SK-N-SH (cell line): ENCODE results near the gene LCMT1. TPM values are rescaled to one million over a fixed set of nuclear protein-coding genes. Genes with fewer than 3 reads are reported as not detected.

Experiments used
- CTCF ChIA-PET: fragments of 300-600, 350-600 bp; formaldehyde crosslinking; extraction: SDS; loops from one replicate; lab custom pipeline; 2021; lab: Yijun Ruan, JAX
- POLR2A ChIA-PET: fragments of 350-600 bp; sonication (Branson Sonifier 250); formaldehyde crosslinking; extraction: SDS; loops from one replicate; lab custom pipeline; 2020; ENCODE audit warnings: antibody characterized with exemption, inconsistent platforms; lab: Yijun Ruan, JAX
- DNase-seq: peaks from one replicate; pipeline ENCODE4 v3.0.0; 2012
- H2AFZ ChIP-seq: fragments of 200-600 bp; sonication (generic); 2 replicates; pipeline ENCODE4 v1.8.1; 2016; ENCODE audit warnings: antibody characterized with exemption, mild to moderate bottlenecking, low read depth
- H3F3A ChIP-seq: fragments of 200-600 bp; sonication (generic); replicated peaks from 2 replicates; pipeline ENCODE3; 2016; ENCODE audit warnings: antibody characterized with exemption, mild to moderate bottlenecking; ENCODE audit not compliant: insufficient read depth
- H3K27ac ChIP-seq, 2 experiments: fragments of 200-500 bp in 1 of 2; fragments of 200-600 bp in 1 of 2; sonication (Bioruptor generic) in 1 of 2; sonication (generic), shearing (Covaris generic) in 1 of 2; 2 replicates each; pipeline versions ENCODE4 v1.5.1 to v1.6.1; 2014 to 2016; ENCODE audit warnings: low read depth in 2 of 2, inconsistent platforms in 1 of 2, low read length in 1 of 2, mild to moderate bottlenecking in 1 of 2, mixed read lengths in 1 of 2
- H3K27me3 ChIP-seq: fragments of 200-600 bp; sonication (generic), shearing (Covaris generic); 2 replicates; pipeline ENCODE4 v1.6.1; 2016; ENCODE audit warnings: mixed run types; ENCODE audit not compliant: insufficient read depth
- H3K36me3 ChIP-seq, 2 experiments: fragments of 200-500 bp in 1 of 2; fragments of 200-600 bp in 1 of 2; sonication (Bioruptor generic) in 1 of 2; sonication (generic) in 1 of 2; replicated peaks in 1 of 2; 2 replicates each; pipeline versions ENCODE3 to v1.5.1; 2014 to 2016; ENCODE audit warnings: low read length in 1 of 2, mild to moderate bottlenecking in 1 of 2; ENCODE audit not compliant: insufficient read depth in 2 of 2, control insufficient read depth in 1 of 2
- H3K4me1 ChIP-seq, 2 experiments: fragments of 200-500 bp in 1 of 2; fragments of 200-600 bp in 1 of 2; sonication (Bioruptor generic) in 1 of 2; sonication (generic), shearing (Covaris generic) in 1 of 2; 2 replicates each; pipeline versions ENCODE4 v1.5.1 to v1.6.1; 2014 to 2016; ENCODE audit warnings: low read depth in 1 of 2, low read length in 1 of 2, mixed run types in 1 of 2; ENCODE audit not compliant: insufficient read depth in 2 of 2, control insufficient read depth in 1 of 2
- H3K4me2 ChIP-seq: fragments of 200-600 bp; sonication (generic), shearing (Covaris generic); 2 replicates; pipeline ENCODE4 v1.6.1; 2017; ENCODE audit warnings: mixed run types
- H3K4me3 ChIP-seq, 2 experiments: fragments of 200-500 bp in 1 of 2; fragments of 200-600 bp in 1 of 2; sonication (Bioruptor generic) in 1 of 2; sonication (generic), shearing (Covaris generic) in 1 of 2; 2 replicates each; pipeline versions ENCODE4 v1.5.1 to v1.8.1; 2014 to 2016; ENCODE audit warnings: low read depth in 2 of 2, inconsistent platforms in 1 of 2, low read length in 1 of 2, mild to moderate bottlenecking in 1 of 2, mixed read lengths in 1 of 2, moderate library complexity in 1 of 2
- H3K79me2 ChIP-seq: fragments of 200-600 bp; sonication (generic); 2 replicates; pipeline ENCODE4 v1.8.1; 2017; ENCODE audit warnings: mild to moderate bottlenecking; ENCODE audit not compliant: insufficient read depth
- H3K9ac ChIP-seq: fragments of 200-600 bp; sonication (generic); 2 replicates; pipeline ENCODE4 v1.6.1; 2017; ENCODE audit warnings: mixed run types
- H3K9me2 ChIP-seq: fragments of 200-600 bp; sonication (generic); 2 replicates; pipeline ENCODE4 v1.6.1; 2017; ENCODE audit warnings: mixed run types
- H3K9me3 ChIP-seq: fragments of 200-600 bp; sonication (generic); 2 replicates; pipeline ENCODE4 v1.6.1; 2017; ENCODE audit warnings: mixed run types, mild to moderate bottlenecking, moderate library complexity
- H4K20me1 ChIP-seq: fragments of 200-600 bp; sonication (generic); 2 replicates; pipeline ENCODE4 v1.6.1; 2017; ENCODE audit warnings: mild to moderate bottlenecking, mixed run types; ENCODE audit not compliant: insufficient read depth
- ELF1 ChIP-seq: IDR thresholded peaks from 2 replicates; pipeline ENCODE4 v1.4.0; 2012
- EP300 ChIP-seq, 2 experiments: IDR thresholded peaks; 2 replicates each; pipeline versions ENCODE4 v1.4.0 to v1.6.1; 2012; ENCODE audit warnings: borderline replicate concordance in 1 of 2, low read depth in 1 of 2, low read length in 1 of 2
- FOSL2 ChIP-seq: IDR thresholded peaks from 2 replicates; pipeline ENCODE4 v1.4.0; 2012; ENCODE audit warnings: low read depth, mild to moderate bottlenecking, moderate library complexity, borderline replicate concordance
- FOXJ3 ChIP-seq: sonication (generic); formaldehyde crosslinking; IDR thresholded peaks from 2 replicates; pipeline ENCODE4 v1.5.1; 2020; ENCODE audit warnings: mild to moderate bottlenecking, missing genetic modification reagents
- GATA2 ChIP-seq: sonication (generic); formaldehyde crosslinking; IDR thresholded peaks from 2 replicates; pipeline ENCODE4 v1.5.0; 2020; ENCODE audit warnings: mild to moderate bottlenecking, missing genetic modification reagents
- JUND ChIP-seq: IDR thresholded peaks from 2 replicates; pipeline ENCODE4 v1.4.0; 2012
- MEF2A ChIP-seq: IDR thresholded peaks from 2 replicates; pipeline ENCODE4 v1.4.0; 2012; ENCODE audit warnings: low read depth, borderline replicate concordance
- NFIC ChIP-seq: IDR thresholded peaks from 2 replicates; pipeline ENCODE4 v1.4.0; 2012; ENCODE audit warnings: borderline replicate concordance
- RFX5 ChIP-seq: IDR thresholded peaks from 2 replicates; pipeline ENCODE4 v1.6.1; 2012; ENCODE audit warnings: mild to moderate bottlenecking, improper control_type of control experiment, low read length
- RXRA ChIP-seq: IDR thresholded peaks from 2 replicates; pipeline ENCODE4 v1.4.0; 2012; ENCODE audit warnings: low read depth, mild to moderate bottlenecking, borderline replicate concordance
- TCF12 ChIP-seq: IDR thresholded peaks from 2 replicates; pipeline ENCODE4 v1.4.0; 2012
- WGBS: methylation state at CpG from one replicate; pipeline ENCODE4 v1.1.6; 2017; ENCODE audit warnings: low lambda C conversion rate; 5-methylcytosine and 5-hydroxymethylcytosine counted together
- polyA plus RNA-seq, 3 experiments: library from polyadenylated mRNA; depleted of rRNA; stranded (reverse); fragments of >200 nt; gene quantifications; 2 replicates each; pipeline ENCODE4 v1.2.3, GENCODE V29; 2012
- TF ChIP-seq, protein P1 (sequence below): IDR thresholded peaks from 2 replicates; pipeline ENCODE4; 2012
- TF ChIP-seq, protein P2 (sequence below): IDR thresholded peaks from 2 replicates; pipeline ENCODE4 v1.4.0; 2012; ENCODE audit warnings: low read depth
- TF ChIP-seq, protein P3 (sequence below): fragments of 200-600 bp; sonication (generic); IDR thresholded peaks from 2 replicates; pipeline ENCODE4 v1.6.1; 2017; ENCODE audit warnings: antibody characterized with exemption, mild to moderate bottlenecking, moderate library complexity
- TF ChIP-seq, protein P4 (sequence below): IDR thresholded peaks from 2 replicates; pipeline ENCODE4 v1.4.0; 2012; ENCODE audit warnings: low read depth, borderline replicate concordance
- TF ChIP-seq, protein P5 (sequence below): IDR thresholded peaks from 2 replicates; pipeline ENCODE4 v1.6.1; 2012; ENCODE audit warnings: mild to moderate bottlenecking, low read depth, low read length, moderate library complexity

Gene LCMT1
- polyA plus RNA-seq, 1 of the 3 experiments (the other 2 are of a cell fraction), result 29.8 TPM

DNA sequence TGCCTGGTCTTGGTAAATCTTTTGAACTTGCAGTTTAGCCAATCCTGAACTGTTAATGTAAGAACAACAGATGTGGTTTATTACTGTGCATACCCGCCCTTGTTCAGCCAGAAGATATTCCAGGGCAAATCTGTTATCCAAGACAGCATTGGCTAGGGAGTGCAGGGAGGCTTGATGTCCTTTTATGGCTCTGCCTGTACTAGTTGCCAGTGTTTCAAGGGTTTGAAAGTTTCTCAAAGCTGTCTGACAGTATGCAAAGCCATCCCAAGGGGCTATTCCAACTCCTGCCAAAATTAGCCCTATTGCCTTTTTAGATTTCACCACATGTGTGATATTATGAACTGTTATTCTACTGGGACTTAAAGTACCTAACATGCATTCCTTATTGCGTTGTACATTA lies 30.1 kb downstream of the LCMT1 start:
- Histone ChIP-seq H3K4me3 (no peak overlapping the region), H3K4me1 (no peaks in the 10 kb centered on the region), H3K36me3 (peaks cover 23 to 58% of the 10 kb centered on the region in 2 experiments), H3K9me2 (no peaks in the 10 kb centered on the region), H3K9me3 (no peaks in the 10 kb centered on the region), H3K9ac (no peak overlapping the region), H3K27me3 (no peaks in the 10 kb centered on the region), H2AFZ (no peak overlapping the region), H3K27ac (no peak overlapping the region), H3F3A (no peaks in the 10 kb centered on the region), H3K4me2 (no peak overlapping the region), H4K20me1 (no peaks in the 10 kb centered on the region), H3K79me2 (no peaks in the 10 kb centered on the region)
- TF ChIP-seq NFIC (no peak), GATA2 (CRISPR knock-in tag) (no peak), RFX5 (no peak), FOSL2 (no peak), JUND (no peak), EP300 (IDR thresholded peaks at IDR 0.05; ENCODE audit: borderline replicate concordance in 1 of 2, low read depth in 1 of 2, low read length in 1 of 2) (no peak), MEF2A (no peak), RXRA (no peak), TCF12 (no peak), FOXJ3 (CRISPR knock-in tag) (no peak), ELF1 (no peak)
- TF ChIP-seq, protein P1, sequence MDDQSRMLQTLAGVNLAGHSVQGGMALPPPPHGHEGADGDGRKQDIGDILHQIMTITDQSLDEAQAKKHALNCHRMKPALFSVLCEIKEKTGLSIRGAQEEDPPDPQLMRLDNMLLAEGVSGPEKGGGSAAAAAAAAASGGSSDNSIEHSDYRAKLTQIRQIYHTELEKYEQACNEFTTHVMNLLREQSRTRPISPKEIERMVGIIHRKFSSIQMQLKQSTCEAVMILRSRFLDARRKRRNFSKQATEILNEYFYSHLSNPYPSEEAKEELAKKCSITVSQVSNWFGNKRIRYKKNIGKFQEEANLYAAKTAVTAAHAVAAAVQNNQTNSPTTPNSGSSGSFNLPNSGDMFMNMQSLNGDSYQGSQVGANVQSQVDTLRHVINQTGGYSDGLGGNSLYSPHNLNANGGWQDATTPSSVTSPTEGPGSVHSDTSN, result no peak
- TF ChIP-seq, protein P2, sequence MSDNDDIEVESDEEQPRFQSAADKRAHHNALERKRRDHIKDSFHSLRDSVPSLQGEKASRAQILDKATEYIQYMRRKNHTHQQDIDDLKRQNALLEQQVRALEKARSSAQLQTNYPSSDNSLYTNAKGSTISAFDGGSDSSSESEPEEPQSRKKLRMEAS, result no peak
- TF ChIP-seq, protein P3, sequence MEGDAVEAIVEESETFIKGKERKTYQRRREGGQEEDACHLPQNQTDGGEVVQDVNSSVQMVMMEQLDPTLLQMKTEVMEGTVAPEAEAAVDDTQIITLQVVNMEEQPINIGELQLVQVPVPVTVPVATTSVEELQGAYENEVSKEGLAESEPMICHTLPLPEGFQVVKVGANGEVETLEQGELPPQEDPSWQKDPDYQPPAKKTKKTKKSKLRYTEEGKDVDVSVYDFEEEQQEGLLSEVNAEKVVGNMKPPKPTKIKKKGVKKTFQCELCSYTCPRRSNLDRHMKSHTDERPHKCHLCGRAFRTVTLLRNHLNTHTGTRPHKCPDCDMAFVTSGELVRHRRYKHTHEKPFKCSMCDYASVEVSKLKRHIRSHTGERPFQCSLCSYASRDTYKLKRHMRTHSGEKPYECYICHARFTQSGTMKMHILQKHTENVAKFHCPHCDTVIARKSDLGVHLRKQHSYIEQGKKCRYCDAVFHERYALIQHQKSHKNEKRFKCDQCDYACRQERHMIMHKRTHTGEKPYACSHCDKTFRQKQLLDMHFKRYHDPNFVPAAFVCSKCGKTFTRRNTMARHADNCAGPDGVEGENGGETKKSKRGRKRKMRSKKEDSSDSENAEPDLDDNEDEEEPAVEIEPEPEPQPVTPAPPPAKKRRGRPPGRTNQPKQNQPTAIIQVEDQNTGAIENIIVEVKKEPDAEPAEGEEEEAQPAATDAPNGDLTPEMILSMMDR, result no peak
- TF ChIP-seq, protein P4, sequence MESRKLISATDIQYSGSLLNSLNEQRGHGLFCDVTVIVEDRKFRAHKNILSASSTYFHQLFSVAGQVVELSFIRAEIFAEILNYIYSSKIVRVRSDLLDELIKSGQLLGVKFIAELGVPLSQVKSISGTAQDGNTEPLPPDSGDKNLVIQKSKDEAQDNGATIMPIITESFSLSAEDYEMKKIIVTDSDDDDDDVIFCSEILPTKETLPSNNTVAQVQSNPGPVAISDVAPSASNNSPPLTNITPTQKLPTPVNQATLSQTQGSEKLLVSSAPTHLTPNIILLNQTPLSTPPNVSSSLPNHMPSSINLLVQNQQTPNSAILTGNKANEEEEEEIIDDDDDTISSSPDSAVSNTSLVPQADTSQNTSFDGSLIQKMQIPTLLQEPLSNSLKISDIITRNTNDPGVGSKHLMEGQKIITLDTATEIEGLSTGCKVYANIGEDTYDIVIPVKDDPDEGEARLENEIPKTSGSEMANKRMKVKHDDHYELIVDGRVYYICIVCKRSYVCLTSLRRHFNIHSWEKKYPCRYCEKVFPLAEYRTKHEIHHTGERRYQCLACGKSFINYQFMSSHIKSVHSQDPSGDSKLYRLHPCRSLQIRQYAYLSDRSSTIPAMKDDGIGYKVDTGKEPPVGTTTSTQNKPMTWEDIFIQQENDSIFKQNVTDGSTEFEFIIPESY, result no peak
- TF ChIP-seq, protein P5, sequence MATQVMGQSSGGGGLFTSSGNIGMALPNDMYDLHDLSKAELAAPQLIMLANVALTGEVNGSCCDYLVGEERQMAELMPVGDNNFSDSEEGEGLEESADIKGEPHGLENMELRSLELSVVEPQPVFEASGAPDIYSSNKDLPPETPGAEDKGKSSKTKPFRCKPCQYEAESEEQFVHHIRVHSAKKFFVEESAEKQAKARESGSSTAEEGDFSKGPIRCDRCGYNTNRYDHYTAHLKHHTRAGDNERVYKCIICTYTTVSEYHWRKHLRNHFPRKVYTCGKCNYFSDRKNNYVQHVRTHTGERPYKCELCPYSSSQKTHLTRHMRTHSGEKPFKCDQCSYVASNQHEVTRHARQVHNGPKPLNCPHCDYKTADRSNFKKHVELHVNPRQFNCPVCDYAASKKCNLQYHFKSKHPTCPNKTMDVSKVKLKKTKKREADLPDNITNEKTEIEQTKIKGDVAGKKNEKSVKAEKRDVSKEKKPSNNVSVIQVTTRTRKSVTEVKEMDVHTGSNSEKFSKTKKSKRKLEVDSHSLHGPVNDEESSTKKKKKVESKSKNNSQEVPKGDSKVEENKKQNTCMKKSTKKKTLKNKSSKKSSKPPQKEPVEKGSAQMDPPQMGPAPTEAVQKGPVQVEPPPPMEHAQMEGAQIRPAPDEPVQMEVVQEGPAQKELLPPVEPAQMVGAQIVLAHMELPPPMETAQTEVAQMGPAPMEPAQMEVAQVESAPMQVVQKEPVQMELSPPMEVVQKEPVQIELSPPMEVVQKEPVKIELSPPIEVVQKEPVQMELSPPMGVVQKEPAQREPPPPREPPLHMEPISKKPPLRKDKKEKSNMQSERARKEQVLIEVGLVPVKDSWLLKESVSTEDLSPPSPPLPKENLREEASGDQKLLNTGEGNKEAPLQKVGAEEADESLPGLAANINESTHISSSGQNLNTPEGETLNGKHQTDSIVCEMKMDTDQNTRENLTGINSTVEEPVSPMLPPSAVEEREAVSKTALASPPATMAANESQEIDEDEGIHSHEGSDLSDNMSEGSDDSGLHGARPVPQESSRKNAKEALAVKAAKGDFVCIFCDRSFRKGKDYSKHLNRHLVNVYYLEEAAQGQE, result no peak
- CTCF ChIA-PET, result no interaction called here
- POLR2A ChIA-PET, result no interaction called here
- WGBS, result 95% methylated on average over 2 of the region's 2 CpGs
- no peak for DNase-seq
